Loucy (cell line): ENCODE measurements around the gene GZMM.

Source experiments
- EZH2phosphoT487 ChIP-seq: fragments of 200-600 bp; IDR thresholded peaks from 2 replicates; pipeline ENCODE4 v1.6.1; 2018; ENCODE audit warnings: antibody characterized with exemption, mild to moderate bottlenecking, moderate library complexity, borderline replicate concordance
- TF ChIP-seq, protein P1 (sequence below): fragments of 200-600 bp; sonication (generic); conservative IDR thresholded peaks from 2 replicates; pipeline ENCODE4 v1.5.1; 2014; ENCODE audit warnings: mild to moderate bottlenecking, antibody characterized with exemption, low read length

DNA sequence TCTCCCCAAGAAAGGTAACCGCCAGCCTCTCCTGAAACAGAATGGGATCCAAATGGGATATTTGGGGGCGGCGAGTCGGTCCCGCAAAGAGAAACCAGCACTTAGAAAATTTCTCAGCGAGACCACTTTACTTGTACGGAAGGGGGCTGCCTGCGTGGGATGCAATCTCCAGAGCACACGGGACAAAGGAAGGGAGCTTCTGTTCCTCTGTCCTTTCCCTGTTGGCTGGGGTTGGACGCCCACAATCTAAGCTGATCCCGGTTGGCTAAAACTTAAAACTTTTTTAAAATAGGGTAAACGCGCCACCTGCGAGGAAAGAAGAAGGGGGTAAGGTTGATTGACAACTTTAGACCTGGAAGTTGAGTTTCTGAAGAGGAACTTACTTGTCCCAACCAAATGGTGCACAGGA, 27.7 kb downstream of the GZMM start:
- TF ChIP-seq, protein P1, sequence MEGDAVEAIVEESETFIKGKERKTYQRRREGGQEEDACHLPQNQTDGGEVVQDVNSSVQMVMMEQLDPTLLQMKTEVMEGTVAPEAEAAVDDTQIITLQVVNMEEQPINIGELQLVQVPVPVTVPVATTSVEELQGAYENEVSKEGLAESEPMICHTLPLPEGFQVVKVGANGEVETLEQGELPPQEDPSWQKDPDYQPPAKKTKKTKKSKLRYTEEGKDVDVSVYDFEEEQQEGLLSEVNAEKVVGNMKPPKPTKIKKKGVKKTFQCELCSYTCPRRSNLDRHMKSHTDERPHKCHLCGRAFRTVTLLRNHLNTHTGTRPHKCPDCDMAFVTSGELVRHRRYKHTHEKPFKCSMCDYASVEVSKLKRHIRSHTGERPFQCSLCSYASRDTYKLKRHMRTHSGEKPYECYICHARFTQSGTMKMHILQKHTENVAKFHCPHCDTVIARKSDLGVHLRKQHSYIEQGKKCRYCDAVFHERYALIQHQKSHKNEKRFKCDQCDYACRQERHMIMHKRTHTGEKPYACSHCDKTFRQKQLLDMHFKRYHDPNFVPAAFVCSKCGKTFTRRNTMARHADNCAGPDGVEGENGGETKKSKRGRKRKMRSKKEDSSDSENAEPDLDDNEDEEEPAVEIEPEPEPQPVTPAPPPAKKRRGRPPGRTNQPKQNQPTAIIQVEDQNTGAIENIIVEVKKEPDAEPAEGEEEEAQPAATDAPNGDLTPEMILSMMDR: no peak
- no peak for TF ChIP-seq EZH2phosphoT487
